Adipocyte (in vitro differentiated cells): ENCODE data around the gene CAMK2N1.

Experiments used
- DNase-seq: peaks from one replicate; pipeline ENCODE4 v3.0.0-alpha.2; 2015; ENCODE audit warnings: low read depth
- H3K27me3 ChIP-seq: replicated peaks from 2 replicates; pipeline ENCODE4 v1.7.0; 2013; ENCODE audit warnings: mild to moderate bottlenecking, low read length, moderate library complexity; ENCODE audit not compliant: control insufficient read depth, insufficient read depth
- H3K36me3 ChIP-seq: 2 replicates; pipeline ENCODE4 v1.7.0; 2013; ENCODE audit warnings: low read length, mild to moderate bottlenecking, moderate library complexity; ENCODE audit not compliant: control insufficient read depth, insufficient read depth, severe bottlenecking
- H3K4me1 ChIP-seq: 2 replicates; pipeline ENCODE4 v1.7.0; 2013; ENCODE audit warnings: mild to moderate bottlenecking, low read length, moderate library complexity; ENCODE audit not compliant: control insufficient read depth, insufficient read depth
- H3K4me3 ChIP-seq: 2 replicates; pipeline ENCODE4 v1.7.0; 2013; ENCODE audit warnings: mild to moderate bottlenecking, low read length, moderate library complexity
- H3K9ac ChIP-seq: 2 replicates; pipeline ENCODE4 v1.7.0; 2013; ENCODE audit warnings: mild to moderate bottlenecking, low read length, moderate library complexity
- H3K9me3 ChIP-seq: 2 replicates; pipeline ENCODE4 v1.7.0; 2013; ENCODE audit warnings: mild to moderate bottlenecking, low read length, moderate library complexity; ENCODE audit not compliant: control insufficient read depth

Gene CAMK2N1

DNA sequence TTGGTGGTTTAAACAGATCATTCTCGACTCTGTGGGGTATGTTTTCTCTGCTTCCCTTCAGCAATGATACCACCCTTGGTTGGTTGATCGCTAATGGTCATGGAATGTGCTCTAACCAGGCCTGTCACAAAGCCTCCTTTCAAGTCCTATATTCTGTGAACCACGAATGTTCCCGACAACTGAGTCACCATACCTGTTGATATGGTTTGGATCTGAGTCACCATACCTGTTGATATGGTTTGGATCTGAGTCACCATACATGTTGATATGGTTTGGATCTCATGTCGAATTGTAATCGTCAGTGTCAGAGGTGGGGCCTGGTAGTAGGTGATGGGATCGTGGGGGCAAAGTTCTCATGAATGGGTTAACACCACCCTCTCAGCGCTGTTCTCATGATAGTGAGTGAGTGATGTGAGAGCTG lies 10.2 kb upstream of the CAMK2N1 start:
- no peaks in the 10 kb centered on the region for H3K9me3 ChIP-seq
- no peak overlapping the region for H3K4me3 ChIP-seq
- H3K9ac ChIP-seq = no peak overlapping the region
- H3K27me3 ChIP-seq = no peaks in the 10 kb centered on the region
- H3K4me1 ChIP-seq = peaks cover 20% of the 10 kb centered on the region
- no peak for DNase-seq
- H3K36me3 ChIP-seq = peaks cover 35% of the 10 kb centered on the region

DNA sequence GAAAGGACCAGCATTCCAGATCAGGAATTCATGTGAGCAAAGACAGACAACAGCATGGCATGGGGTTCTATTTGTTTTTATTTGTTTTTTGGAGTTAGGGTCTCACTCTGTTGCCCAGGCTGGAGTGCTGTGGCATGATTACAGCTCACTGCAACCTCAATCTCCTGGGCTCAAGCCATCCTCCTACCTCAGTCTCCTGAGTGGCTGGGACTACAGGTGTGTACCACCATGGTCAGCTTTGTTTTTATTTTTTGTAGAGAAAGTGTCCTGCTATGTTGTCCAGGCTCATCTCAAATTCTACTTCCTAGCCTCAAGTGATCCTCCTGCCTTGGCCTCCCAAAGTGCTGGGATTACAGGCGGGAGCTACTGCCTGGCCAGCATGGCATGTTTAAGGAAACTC lies 9.7 kb upstream of the CAMK2N1 start:
- H3K27me3 ChIP-seq = no peaks in the 10 kb centered on the region
- H3K36me3 ChIP-seq = peaks cover 29% of the 10 kb centered on the region
- no peaks in the 10 kb centered on the region for H3K9me3 ChIP-seq
- H3K9ac ChIP-seq = peak overlapping the region; percentile 23
- no peak overlapping the region for H3K4me3 ChIP-seq
- no peak for DNase-seq
- peaks cover 20% of the 10 kb centered on the region for H3K4me1 ChIP-seq

DNA sequence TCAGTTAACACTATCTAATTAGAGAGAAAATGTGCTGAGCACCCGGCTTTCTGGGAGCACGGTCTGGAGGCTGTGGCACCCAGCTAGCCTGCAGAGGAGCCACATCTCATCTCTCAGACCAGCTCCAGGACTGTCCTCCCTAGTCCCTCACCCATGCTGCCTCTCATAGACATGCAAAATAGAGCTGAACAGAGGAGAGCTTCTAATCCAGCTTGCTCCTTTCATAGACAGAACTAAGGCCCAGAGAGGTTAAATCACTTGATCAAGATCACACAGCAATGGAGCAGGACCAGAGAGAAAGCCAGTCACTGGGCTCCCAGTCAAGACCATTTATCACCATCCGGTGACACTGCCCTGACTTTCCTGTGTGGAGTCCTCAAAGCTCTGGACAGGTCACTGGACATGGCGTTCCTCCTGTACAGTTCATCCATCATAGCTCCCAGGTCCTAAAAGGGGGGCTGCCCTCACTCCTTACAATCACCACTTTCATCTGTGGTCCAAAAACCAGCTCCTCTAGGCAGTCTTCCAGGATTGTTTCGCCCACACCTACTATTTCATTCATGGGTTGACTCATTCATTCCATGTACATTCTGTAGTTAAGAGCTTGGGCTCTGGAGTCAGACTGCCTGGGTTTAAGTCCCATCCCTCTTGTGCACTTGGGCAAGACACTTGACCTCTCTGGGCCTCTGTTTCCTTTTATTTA lies 8.8 kb upstream of the CAMK2N1 start:
- Histone ChIP-seq H3K9ac (no peak overlapping the region), H3K4me3 (no peak overlapping the region), H3K4me1 (peaks cover 20% of the 10 kb centered on the region), H3K36me3 (peaks cover 20% of the 10 kb centered on the region), H3K9me3 (no peaks in the 10 kb centered on the region), H3K27me3 (no peaks in the 10 kb centered on the region)
- peak; percentile 75 for DNase-seq

DNA sequence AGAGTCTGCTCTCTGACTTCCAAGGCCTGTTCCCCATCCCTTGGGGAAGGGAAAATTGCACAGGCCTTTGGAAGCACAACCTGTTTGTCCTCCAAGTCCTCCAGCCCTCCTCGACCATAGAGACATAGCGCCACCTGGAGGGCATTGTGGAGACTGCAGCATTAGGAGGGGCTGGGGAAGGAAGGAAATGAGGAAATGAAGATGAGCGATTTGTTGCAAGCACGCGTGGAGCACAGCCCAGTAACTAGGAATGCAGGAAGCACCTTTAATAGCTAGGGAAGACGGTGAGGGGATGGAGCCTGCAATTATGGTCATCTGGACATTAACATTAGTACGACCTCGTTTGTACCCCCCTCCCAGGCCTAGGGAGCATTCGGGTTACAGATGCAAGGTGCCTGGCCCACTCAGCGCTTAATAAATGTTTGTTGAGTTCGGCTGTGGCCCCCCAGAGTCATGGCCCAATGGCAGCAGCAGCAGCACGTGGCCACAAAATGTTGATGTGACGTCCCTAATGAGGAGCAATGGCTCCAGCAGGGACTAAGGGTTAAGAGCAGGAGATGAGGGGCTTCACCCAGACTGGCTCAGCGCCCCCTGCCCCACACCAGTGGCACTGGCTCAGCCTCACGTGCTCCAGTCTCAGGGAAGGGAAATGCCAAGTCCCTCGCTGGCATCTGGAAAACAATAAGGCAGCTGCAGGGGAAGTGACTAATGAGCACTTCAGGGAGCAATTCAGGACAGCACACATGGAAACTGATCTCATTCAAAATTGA lies 8.0 kb upstream of the CAMK2N1 start:
- peak; percentile 92 for DNase-seq
- Histone ChIP-seq H3K9ac (peak overlapping the region; percentile 6), H3K27me3 (no peaks in the 10 kb centered on the region), H3K4me3 (no peak overlapping the region), H3K9me3 (no peaks in the 10 kb centered on the region), H3K36me3 (peaks cover 12% of the 10 kb centered on the region), H3K4me1 (peaks cover 20% of the 10 kb centered on the region)

DNA sequence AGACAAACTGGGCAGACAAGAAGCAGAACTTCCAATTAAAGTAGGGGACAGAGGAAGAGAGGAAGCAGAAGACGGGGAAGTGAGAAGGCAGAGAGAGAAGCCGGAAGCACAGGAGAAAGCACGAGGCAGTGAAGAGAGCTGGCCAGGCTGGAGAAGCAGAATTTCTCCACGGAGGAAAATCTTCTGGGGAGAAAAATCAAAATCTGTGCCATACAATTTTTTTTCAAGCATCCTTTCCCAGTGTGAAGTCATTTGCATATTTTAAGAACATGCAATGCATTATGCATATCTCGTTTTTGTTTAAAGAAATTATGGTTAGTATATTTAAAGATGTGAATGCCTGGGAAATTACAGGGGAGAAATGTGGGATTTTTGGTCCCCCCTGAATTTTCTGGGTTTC lies 7.3 kb upstream of the CAMK2N1 start:
- no peaks in the 10 kb centered on the region for H3K27me3 ChIP-seq

DNA sequence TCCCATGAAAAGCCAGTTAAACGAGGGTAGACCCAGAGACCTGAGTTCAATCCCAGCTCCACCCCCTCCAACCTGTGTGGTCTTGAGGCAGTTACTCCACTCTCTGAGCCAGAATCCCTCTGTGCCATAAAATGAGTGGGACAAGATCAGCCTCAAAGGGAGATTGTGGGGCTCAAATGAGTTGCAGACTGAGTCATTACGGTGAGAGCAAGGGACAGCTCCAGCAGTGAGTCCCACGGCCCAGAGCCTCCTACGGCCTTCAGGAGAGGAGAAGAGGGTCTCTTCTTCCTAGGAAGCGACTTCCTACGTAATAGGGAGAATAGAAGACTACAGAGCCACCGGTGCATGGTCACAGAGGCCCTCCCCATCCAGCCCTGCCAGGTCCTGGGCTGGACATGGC lies 6.7 kb upstream of the CAMK2N1 start:
- no peak for DNase-seq
- Histone ChIP-seq H3K9ac (no peak overlapping the region), H3K4me1 (peaks cover 20% of the 10 kb centered on the region), H3K27me3 (no peaks in the 10 kb centered on the region), H3K4me3 (no peak overlapping the region), H3K9me3 (no peaks in the 10 kb centered on the region), H3K36me3 (peaks cover 6% of the 10 kb centered on the region)

More for the DNA sequence above, 7.3 kb upstream of the CAMK2N1 start:
- Histone ChIP-seq H3K4me1 (peaks cover 20% of the 10 kb centered on the region), H3K9me3 (no peaks in the 10 kb centered on the region), H3K9ac (no peak overlapping the region), H3K4me3 (no peak overlapping the region), H3K36me3 (peaks cover 6% of the 10 kb centered on the region)
- no peak for DNase-seq

DNA sequence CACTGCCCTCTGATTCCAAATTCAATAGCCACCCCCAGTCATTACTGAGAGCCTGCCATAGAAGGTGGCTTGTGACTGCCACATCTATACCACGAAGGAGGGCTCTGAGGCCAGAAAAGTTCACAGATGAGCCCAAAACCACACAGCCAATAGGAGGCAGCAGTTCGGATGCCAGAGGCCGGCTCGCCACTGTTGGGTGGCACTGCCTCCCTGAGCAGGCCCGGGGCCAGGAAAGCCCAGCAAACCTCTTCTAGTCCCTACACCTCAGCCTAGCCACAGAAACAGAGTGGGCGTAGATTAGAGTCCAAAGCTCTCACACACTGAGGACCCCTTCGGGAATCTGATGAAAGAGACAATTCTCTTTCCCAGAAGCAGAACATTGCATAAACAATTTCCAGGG lies 5.9 kb upstream of the CAMK2N1 start:
- no peak overlapping the region for H3K4me3 ChIP-seq
- peaks cover 20% of the 10 kb centered on the region for H3K4me1 ChIP-seq
- H3K9me3 ChIP-seq = no peaks in the 10 kb centered on the region
- no peaks in the 10 kb centered on the region for H3K27me3 ChIP-seq
- no peaks in the 10 kb centered on the region for H3K36me3 ChIP-seq
- no peak overlapping the region for H3K9ac ChIP-seq
- no peak for DNase-seq

DNA sequence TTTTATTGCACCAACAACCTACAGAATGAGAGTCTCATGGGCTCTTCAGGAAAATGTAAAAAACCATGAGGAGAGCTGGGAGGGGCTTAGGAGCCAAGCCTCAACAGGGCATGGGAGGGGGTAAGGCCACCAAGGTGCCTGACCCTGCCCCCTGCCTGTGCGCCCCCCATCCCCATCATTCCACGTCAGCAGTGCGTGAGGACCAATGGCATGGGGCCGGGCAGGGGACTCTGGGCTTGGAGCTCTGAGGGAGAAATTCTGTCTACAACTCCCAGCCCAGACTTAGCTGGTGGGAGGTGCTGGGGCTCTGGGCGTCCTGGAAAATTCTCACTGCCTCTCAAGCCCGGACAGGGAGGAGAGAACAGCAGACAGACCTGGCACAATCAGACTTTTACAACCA lies 5.2 kb upstream of the CAMK2N1 start:
- Histone ChIP-seq H3K27me3 (no peaks in the 10 kb centered on the region), H3K9me3 (no peaks in the 10 kb centered on the region), H3K36me3 (no peaks in the 10 kb centered on the region)

DNA sequence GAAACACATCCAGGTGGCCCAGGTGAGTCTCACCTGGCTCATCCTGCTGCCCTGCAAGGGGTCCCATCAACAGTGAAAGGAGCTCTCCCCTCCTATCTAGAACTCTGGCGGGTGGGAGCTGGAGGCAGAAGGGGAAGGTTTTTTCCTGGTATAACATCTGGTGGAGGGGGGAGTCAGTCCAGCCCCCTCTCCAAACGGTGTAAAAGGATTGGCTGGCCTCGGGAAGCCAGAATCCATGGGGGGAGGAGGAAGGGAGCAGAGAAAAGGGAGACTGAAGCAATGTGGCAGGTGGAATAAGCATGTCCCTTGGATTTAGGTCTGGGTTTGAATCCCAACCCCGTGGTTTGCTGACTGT lies 1.2 kb upstream of the CAMK2N1 start:
- no peak for DNase-seq
- Histone ChIP-seq H3K9me3 (no peaks in the 10 kb centered on the region), H3K36me3 (no peaks in the 10 kb centered on the region), H3K4me3 (no peak overlapping the region), H3K4me1 (peaks cover 5% of the 10 kb centered on the region), H3K9ac (no peak overlapping the region), H3K27me3 (no peaks in the 10 kb centered on the region)

More for the DNA sequence above, 5.2 kb upstream of the CAMK2N1 start:
- DNase-seq = no peak
- Histone ChIP-seq H3K4me1 (peaks cover 20% of the 10 kb centered on the region), H3K4me3 (no peak overlapping the region), H3K9ac (no peak overlapping the region)

DNA sequence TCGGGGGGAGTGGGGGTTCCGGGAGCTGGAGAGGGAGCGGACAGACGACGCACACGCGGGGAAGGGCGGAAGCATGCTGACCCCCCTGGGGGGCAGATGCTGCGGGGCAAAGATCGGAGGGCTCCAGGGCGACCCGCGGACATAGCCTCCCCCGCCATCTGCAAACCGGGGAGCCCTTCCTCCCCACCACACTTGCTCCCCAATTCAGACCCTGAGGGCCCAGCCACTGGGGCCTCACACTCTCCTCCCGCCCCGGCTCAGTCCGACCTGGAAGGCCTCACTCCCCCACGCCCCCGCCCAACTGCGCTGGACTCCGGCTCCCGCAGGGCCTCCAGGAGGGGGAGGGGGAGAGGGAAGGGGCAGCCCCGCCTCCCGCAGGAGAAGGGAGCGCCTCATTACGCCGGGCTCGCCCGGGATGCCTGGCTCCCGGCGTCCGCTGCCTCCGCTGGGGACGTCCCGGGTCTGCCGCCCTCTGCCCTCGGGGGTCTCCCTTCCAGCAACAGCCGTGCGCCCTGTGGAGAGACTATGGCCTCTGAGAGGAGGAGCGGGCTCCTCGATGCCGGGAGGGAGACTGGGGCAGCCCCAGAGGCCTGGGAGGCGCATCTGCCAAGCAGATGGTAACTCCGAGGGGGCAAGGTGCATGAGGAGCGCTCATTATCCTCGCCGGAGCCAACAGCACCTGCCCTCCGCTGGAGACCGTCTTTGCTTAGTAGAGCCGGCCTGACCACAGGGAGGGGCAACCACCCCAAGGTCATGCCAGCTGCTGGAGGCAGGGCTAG lies 636 bp upstream of the CAMK2N1 start:
- Histone ChIP-seq H3K9ac (peak overlapping the region; percentile 75), H3K27me3 (no peaks in the 10 kb centered on the region), H3K4me3 (peak overlapping the region; percentile 83), H3K4me1 (peaks cover 8% of the 10 kb centered on the region), H3K36me3 (no peaks in the 10 kb centered on the region), H3K9me3 (no peaks in the 10 kb centered on the region)
- DNase-seq = peak; percentile 86
